ENCODE results near the gene RBFA. TPM values are rescaled to one million over a fixed set of nuclear protein-coding genes. Genes with fewer than 3 reads are reported as not detected.

RBFA gene
- total and polyA plus RNA-seq, 10 of the 15 experiments (the other 5 are each of a cell fraction or from before 2014, with no cell fraction given): 7.2 to 56.0 (median 37.7) TPM

DNA sequence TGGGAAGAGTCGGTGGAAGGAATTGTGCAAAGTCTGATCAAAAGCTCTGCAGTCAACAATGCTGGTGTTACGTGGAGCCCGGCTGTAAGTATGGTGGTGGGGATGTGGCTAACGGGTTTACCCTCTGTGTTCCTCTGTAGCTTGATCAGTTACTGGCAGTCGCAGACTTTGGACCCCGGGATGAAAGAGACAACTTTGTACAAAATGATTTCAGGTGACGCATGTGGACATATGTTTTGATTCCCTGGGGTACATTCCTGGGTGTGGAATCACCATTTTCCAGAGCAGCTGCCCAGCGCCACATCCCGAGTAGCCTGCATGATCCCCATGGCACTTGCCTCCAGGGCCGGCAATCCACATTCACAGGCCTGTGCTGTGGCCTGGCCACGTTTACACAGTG is 9.8 kb downstream of the RBFA start:
- no peak for FAIRE-seq
- Histone ChIP-seq H3K9ac (ENCODE audit: control insufficient read depth, insufficient read depth, low read length) (no peak overlapping the region), H3K27me3 (replicated peaks in 1 of 2; ENCODE audit: control insufficient read depth in 2 of 2, insufficient read depth in 2 of 2, low read length in 1 of 2) (no peaks in the 10 kb centered on the region), H3K4me2 (ENCODE audit: control insufficient read depth, insufficient read depth) (no peak overlapping the region), H3K9me3 (replicated peaks; ENCODE audit: control insufficient read depth, insufficient read depth, low read length) (no peaks in the 10 kb centered on the region), H3K4me1 (ENCODE audit: control insufficient read depth, insufficient read depth, low read length) (no peaks in the 10 kb centered on the region), H3K36me3 (ENCODE audit: control insufficient read depth in 2 of 2, insufficient read depth in 2 of 2, low read length in 1 of 2) (peaks cover 0 to 9% of the 10 kb centered on the region in 2 experiments), H3K4me3 (no peak overlapping the region), H2AFZ (ENCODE audit: control insufficient read depth, low read depth, low read length) (no peak overlapping the region), H3K79me2 (ENCODE audit: control insufficient read depth, insufficient read depth, low read length) (no peaks in the 10 kb centered on the region), H3K27ac (ENCODE audit: control insufficient read depth, insufficient read depth) (no peak overlapping the region), H4K20me1 (ENCODE audit: control insufficient read depth, insufficient read depth) (no peaks in the 10 kb centered on the region)
- TF ChIP-seq KAT2A (conservative IDR thresholded peaks at IDR 0.05; ENCODE audit: control insufficient read depth, low read depth, low read length): no peak
- TF ChIP-seq, protein P1, sequence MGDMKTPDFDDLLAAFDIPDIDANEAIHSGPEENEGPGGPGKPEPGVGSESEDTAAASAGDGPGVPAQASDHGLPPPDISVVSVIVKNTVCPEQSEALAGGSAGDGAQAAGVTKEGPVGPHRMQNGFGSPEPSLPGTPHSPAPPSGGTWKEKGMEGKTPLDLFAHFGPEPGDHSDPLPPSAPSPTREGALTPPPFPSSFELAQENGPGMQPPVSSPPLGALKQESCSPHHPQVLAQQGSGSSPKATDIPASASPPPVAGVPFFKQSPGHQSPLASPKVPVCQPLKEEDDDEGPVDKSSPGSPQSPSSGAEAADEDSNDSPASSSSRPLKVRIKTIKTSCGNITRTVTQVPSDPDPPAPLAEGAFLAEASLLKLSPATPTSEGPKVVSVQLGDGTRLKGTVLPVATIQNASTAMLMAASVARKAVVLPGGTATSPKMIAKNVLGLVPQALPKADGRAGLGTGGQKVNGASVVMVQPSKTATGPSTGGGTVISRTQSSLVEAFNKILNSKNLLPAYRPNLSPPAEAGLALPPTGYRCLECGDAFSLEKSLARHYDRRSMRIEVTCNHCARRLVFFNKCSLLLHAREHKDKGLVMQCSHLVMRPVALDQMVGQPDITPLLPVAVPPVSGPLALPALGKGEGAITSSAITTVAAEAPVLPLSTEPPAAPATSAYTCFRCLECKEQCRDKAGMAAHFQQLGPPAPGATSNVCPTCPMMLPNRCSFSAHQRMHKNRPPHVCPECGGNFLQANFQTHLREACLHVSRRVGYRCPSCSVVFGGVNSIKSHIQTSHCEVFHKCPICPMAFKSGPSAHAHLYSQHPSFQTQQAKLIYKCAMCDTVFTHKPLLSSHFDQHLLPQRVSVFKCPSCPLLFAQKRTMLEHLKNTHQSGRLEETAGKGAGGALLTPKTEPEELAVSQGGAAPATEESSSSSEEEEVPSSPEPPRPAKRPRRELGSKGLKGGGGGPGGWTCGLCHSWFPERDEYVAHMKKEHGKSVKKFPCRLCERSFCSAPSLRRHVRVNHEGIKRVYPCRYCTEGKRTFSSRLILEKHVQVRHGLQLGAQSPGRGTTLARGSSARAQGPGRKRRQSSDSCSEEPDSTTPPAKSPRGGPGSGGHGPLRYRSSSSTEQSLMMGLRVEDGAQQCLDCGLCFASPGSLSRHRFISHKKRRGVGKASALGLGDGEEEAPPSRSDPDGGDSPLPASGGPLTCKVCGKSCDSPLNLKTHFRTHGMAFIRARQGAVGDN (IDR thresholded peaks at IDR 0.05): no peak
- no peak for TF ChIP-seq CREB1 (IDR thresholded peaks at IDR 0.05; ENCODE audit: low read depth)
- no peak for TF ChIP-seq SMAD5 (IDR thresholded peaks at IDR 0.05; ENCODE audit: low read depth)
- TF ChIP-seq NR2C1 (IDR thresholded peaks at IDR 0.05): no peak
- TF ChIP-seq TCF12 (IDR thresholded peaks at IDR 0.05; ENCODE audit: low read depth, low read length): no peak
- 85% methylated on average over 11 of the region's 11 CpGs for WGBS (ENCODE audit: insufficient coverage, insufficient replicate concordance, low lambda C conversion rate, missing lambda C conversion rate)
- no peak for DNase-seq (ENCODE audit: low read depth, low spot score)
- ATAC-seq: no peak
- intact Hi-C loops (cut with micrococcal nuclease; ENCODE audit: unreplicated experiment) (no loop called here), in situ Hi-C loops (cut with MboI) (no loop called here)
- CTCF ChIA-PET: no interaction called here
- BruUV-seq (replicated peaks): no TSS peak
- POLR2A ChIA-PET: no interaction called here
- SMC1A ChIA-PET (ENCODE audit: uncharacterized antibody, unreplicated experiment): no interaction called here
- RAD21 ChIA-PET (ENCODE audit: unreplicated experiment): no interaction called here

Data from GM12878 (cell line).